Body of pancreas (tissue), 4 donors: ENCODE measurements around the gene DZIP1. TPM values are rescaled to one million over a fixed set of nuclear protein-coding genes. Genes with fewer than 3 reads are reported as not detected.

Experiments used
- ATAC-seq: fragments of 150-250 bp; one replicate; pipeline ENCODE4 v1.9.1; 2016
- DNase-seq, 4 donors: peaks; one replicate each; pipeline ENCODE4 v3.0.0-alpha.2; 2019
- H3K27ac ChIP-seq, 4 donors: fragments of 200-600 bp; sonication (generic); 1 replicate in 3 of 4; 2 replicates in 1 of 4; pipeline versions ENCODE4 v1.5.1 to v1.6.1; 2016 to 2019; ENCODE audit warnings: mild to moderate bottlenecking in 1 of 4, mixed read lengths in 1 of 4, moderate library complexity in 1 of 4
- H3K27me3 ChIP-seq, 2 donors: fragments of 200-600 bp; sonication (generic); one replicate each; pipeline ENCODE4 v1.6.0; 2016; ENCODE audit warnings: mild to moderate bottlenecking in 1 of 2
- H3K36me3 ChIP-seq, 2 donors: fragments of 200-600 bp; sonication (generic); replicated peaks in 1 of 2; 2 replicates each; pipeline ENCODE4 v1.5.1; 2016; ENCODE audit warnings: low read depth in 2 of 2; ENCODE audit not compliant: insufficient read depth in 1 of 2
- H3K4me1 ChIP-seq: fragments of 200-600 bp; sonication (generic); one replicate; pipeline ENCODE4 v1.6.0; 2016
- H3K4me3 ChIP-seq, 2 donors: fragments of 200-600 bp; sonication (generic); 1 replicate in 1 of 2; 2 replicates in 1 of 2; pipeline ENCODE4 v1.5.1; 2016 to 2019
- H3K9me3 ChIP-seq, 3 donors: fragments of 200-600 bp; sonication (generic); 1 replicate in 2 of 3; 2 replicates in 1 of 3; pipeline ENCODE4 v1.5.1; 2016
- POLR2A ChIP-seq, 3 donors: fragments of 450-650 bp; IDR thresholded peaks; one replicate each; pipeline ENCODE4 v1.6.1; 2016; ENCODE audit warnings: antibody characterized with exemption in 3 of 3, mild to moderate bottlenecking in 2 of 3
- WGBS, 2 donors: methylation state at CpG; one replicate each; pipeline ENCODE4 v1.1.5; 2017; 5-methylcytosine and 5-hydroxymethylcytosine counted together
- intact Hi-C: fragments of 100-400 bp; cut with DNase I; formaldehyde crosslinking; loops from one replicate; pipeline ENCODE4 v1.15.1; 2023
- total RNA-seq, 2 donors: library from RNA; depleted of rRNA; stranded (reverse); fragments of >200 nt; gene quantifications; one replicate each; pipeline ENCODE4 v1.1.0, GENCODE V29; 2016
- TF ChIP-seq, protein P1 (sequence below), 7 experiments: fragments of 450-650 bp in 4 of 7; fragments of 200-600 bp in 3 of 7; sonication (generic) in 3 of 7; IDR thresholded peaks; one replicate each; pipeline ENCODE4 v1.5.1; 2016 to 2019; ENCODE audit warnings: antibody characterized with exemption in 7 of 7

Gene DZIP1
- total RNA-seq, 2 donors from 2014 or later = 17.5 to 42.0 TPM

DNA sequence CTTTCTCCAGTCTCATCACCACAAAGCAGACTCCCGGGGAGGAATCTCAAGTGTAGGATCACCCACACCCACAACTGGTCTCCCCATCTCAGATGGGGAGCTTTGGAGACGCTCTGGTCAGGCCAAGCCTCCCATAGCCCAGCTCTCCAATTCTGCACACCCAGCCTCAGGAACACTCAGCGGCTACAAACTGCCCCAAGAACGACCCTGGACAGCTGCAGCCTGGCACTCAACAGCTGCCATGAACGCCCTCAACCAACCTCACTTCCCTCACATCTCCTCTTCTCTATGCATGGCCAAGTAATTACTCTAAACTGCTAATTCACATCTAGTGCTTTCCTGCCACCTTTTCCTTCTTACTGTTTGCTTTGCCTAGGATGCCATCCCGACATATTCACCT lies 42.6 kb downstream of the DZIP1 start:
- H3K4me3 ChIP-seq = no peak overlapping the region
- H3K36me3 ChIP-seq = no peaks in the 10 kb centered on the region
- H3K4me1 ChIP-seq = peaks cover 38% of the 10 kb centered on the region
- ATAC-seq = no peak
- intact Hi-C loops = no loop called here
- no peaks in the 10 kb centered on the region for H3K9me3 ChIP-seq
- DNase-seq = no peak
- TF ChIP-seq, protein P1, sequence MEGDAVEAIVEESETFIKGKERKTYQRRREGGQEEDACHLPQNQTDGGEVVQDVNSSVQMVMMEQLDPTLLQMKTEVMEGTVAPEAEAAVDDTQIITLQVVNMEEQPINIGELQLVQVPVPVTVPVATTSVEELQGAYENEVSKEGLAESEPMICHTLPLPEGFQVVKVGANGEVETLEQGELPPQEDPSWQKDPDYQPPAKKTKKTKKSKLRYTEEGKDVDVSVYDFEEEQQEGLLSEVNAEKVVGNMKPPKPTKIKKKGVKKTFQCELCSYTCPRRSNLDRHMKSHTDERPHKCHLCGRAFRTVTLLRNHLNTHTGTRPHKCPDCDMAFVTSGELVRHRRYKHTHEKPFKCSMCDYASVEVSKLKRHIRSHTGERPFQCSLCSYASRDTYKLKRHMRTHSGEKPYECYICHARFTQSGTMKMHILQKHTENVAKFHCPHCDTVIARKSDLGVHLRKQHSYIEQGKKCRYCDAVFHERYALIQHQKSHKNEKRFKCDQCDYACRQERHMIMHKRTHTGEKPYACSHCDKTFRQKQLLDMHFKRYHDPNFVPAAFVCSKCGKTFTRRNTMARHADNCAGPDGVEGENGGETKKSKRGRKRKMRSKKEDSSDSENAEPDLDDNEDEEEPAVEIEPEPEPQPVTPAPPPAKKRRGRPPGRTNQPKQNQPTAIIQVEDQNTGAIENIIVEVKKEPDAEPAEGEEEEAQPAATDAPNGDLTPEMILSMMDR (IDR thresholded peaks at IDR 0.05) = no peak
- TF ChIP-seq POLR2A (IDR thresholded peaks at IDR 0.05) = no peak
- 90 to 99% methylated on average over 6 of the region's 6 CpGs for WGBS, 2 donors
- peak overlapping the region in 2 of 4 donors; percentile 37 to 40 for H3K27ac ChIP-seq
- no peaks in the 10 kb centered on the region for H3K27me3 ChIP-seq

DNA sequence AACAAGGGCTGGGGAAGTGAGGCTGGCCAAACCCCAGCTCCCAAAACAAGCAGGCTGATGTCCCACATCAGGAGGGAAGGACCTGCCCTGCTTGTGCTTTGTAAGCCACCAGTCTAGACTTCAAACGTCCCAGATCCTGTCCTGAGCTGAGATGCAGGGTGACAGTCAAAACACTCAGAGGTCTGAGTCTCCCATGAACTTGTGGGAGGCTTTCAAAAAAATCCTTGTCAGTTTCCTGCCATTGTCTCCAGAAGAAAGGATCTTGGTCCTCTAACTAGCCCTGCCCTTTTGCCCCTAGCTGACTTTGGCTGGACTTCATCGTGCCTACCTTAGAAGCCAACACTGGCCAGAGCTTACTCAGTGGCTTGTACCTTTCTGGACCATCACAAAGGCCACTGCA lies 43.3 kb downstream of the DZIP1 start:
- no peak for DNase-seq
- ATAC-seq = no peak

DNA sequence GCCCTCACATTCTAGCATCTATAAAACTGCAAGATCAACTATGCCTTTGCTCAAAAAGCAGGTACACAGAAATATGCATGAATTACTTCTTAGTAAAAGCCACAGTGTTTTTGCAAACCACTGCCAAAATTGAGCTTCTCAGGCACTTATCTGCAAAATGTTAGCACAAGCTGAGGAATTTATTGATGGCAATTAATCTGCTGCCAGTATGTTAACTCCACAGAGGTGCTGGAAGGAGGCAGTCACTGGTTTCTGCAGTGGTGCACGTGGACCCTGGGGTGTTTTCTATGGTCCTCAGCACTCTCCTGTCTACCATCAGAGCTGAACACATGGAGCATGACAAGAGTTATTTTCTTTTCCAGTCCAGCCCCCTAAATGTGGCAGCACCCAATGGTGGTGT lies 47.8 kb downstream of the DZIP1 start:
- intact Hi-C loops = no loop called here
- DNase-seq (peak in 1 of 4 donors; percentile 33), ATAC-seq (peak; percentile 86)
- TF ChIP-seq, protein P1 (IDR thresholded peaks at IDR 0.05) = no peak
- TF ChIP-seq POLR2A (IDR thresholded peaks at IDR 0.05) = no peak
- H3K27me3 ChIP-seq = no peaks in the 10 kb centered on the region
- peaks cover 0 to 2% of the 10 kb centered on the region in 2 donors for H3K36me3 ChIP-seq
- H3K4me3 ChIP-seq = no peak overlapping the region
- H3K4me1 ChIP-seq = peaks cover 48% of the 10 kb centered on the region
- 25 to 31% methylated on average over 1 of the region's 1 CpG for whole genome bisulfite sequencing, 2 donors
- peak overlapping the region in 2 of 4 donors; percentile 26 to 40 for H3K27ac ChIP-seq
- H3K9me3 ChIP-seq = no peaks in the 10 kb centered on the region

More for the DNA sequence above, 43.3 kb downstream of the DZIP1 start:
- no peak overlapping the region for H3K4me3 ChIP-seq
- 46 to 70% methylated on average over 2 of the region's 2 CpGs for WGBS, 2 donors
- peaks cover 38% of the 10 kb centered on the region for H3K4me1 ChIP-seq
- no peaks in the 10 kb centered on the region for H3K27me3 ChIP-seq
- H3K36me3 ChIP-seq = no peaks in the 10 kb centered on the region
- TF ChIP-seq, protein P1 (IDR thresholded peaks at IDR 0.05) = no peak
- no peak for TF ChIP-seq POLR2A (IDR thresholded peaks at IDR 0.05)
- intact Hi-C loops = no loop called here
- no peaks in the 10 kb centered on the region for H3K9me3 ChIP-seq
- peak overlapping the region in 2 of 4 donors; percentile 37 to 40 for H3K27ac ChIP-seq

DNA sequence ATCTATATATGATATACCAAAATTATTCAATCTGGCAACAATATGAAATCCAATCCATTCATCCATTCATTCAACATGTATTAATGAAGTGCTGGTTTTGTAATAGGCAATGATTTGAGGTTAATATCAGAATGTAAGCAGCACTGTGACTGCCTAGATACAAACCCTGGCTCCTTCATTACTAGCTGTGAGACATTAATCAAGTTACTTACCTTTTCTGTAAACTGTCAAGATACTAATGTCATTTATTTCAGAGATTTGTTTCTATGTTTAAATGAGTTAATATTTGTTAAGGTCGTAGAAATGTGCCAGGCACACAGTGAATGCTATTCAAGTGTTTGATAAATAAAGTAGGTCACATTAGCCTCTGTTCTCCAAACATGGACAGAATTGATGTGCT lies 51.0 kb downstream of the DZIP1 start:
- whole genome bisulfite sequencing, 2 donors = 19 to 26% methylated on average over 1 of the region's 1 CpG
- Histone ChIP-seq H3K9me3 (no peaks in the 10 kb centered on the region), H3K27ac (no peak overlapping the region), H3K4me3 (no peak overlapping the region), H3K27me3 (no peaks in the 10 kb centered on the region), H3K36me3 (peaks cover 0 to 2% of the 10 kb centered on the region in 2 donors), H3K4me1 (peaks cover 48% of the 10 kb centered on the region)
- intact Hi-C loops = no loop called here
- ATAC-seq (no peak), DNase-seq (no peak)
- TF ChIP-seq POLR2A (IDR thresholded peaks at IDR 0.05) = no peak
- TF ChIP-seq, protein P1 (IDR thresholded peaks at IDR 0.05) = no peak

DNA sequence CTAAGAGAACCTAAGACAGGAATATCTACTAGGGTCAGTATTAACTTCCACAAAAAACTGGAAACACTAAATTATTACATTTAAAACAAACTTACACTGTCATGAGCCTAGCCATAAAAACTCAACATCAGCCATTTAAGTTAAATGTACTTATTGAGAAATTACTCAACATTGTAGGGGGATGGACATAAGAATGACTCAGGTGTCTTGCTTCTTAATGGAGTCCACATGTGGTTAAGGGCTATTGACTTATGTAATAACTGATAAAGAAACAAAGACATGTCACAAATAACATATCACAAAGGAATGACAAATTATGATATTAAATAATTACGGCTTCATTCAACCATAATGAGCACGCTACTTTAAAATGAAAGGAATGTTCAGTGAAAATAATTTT lies 55.8 kb downstream of the DZIP1 start:
- Histone ChIP-seq H3K36me3 (peaks cover 0 to 6% of the 10 kb centered on the region in 2 donors), H3K9me3 (no peaks in the 10 kb centered on the region), H3K27ac (no peak overlapping the region), H3K27me3 (no peaks in the 10 kb centered on the region), H3K4me1 (peaks cover 13% of the 10 kb centered on the region), H3K4me3 (no peak overlapping the region)
- WGBS, 2 donors = 78 to 90% methylated on average over 2 of the region's 2 CpGs
- intact Hi-C loops = no loop called here
- DNase-seq (no peak), ATAC-seq (no peak)
- no peak for TF ChIP-seq POLR2A (IDR thresholded peaks at IDR 0.05)
- TF ChIP-seq, protein P1 (IDR thresholded peaks at IDR 0.05) = no peak
